ENCODE data around the gene CEBPB.

GRCh38 chr20:50193199-50193835 lies 2.7 kb downstream of the CEBPB start:
- TF ChIP-seq CTCF (IDR thresholded peaks at IDR 0.05): no peak
- peak in 1 of 3 donors; percentile 1 for TF ChIP-seq POLR2A (IDR thresholded peaks at IDR 0.05)

Measured in body of pancreas (tissue), 4 donors.